ENCODE results near the gene AHCY. TPM values are rescaled to one million over a fixed set of nuclear protein-coding genes. Genes with fewer than 3 reads are reported as not detected.

Gene AHCY
- 100 to 1,000 TPM in 1 of 2 donors, 10 to 100 TPM in 1; 89.1 to 164 TPM for total RNA-seq

GRCh38 chr20:34302723-34303533, at the start of gene AHCY:
TSS of gene AHCY (minus strand) at chr20:34303355. CDS start at chr20:34303270, 85 bp downstream.

GRCh38 chr20:34240693-34241615, 62.2 kb downstream of the AHCY start, which contains the start of gene ASIP:
TSS of gene ASIP (plus strand) at chr20:34241423. CDS start at chr20:34260375, 18,952 bp downstream.

Small RNAs within 50 kb of the gene (small RNA-seq; reads per million reads assigned to genes)
- 0 reads per million in 2 donors for gene AL356299.1

Other genes starting within 250 kb of the AHCY start
- 10 to 100 TPM; 56.1 to 87.9 TPM for gene EIF2S2, start 191.1 kb downstream of the AHCY start, total RNA-seq
- not detected for gene ASIP, start 61.9 kb downstream of the AHCY start, total RNA-seq
- 10 to 100 TPM; 44.4 to 50.6 TPM for gene ITCH, start 59.9 kb upstream of the AHCY start, total RNA-seq
- gene DYNLRB1, start 213.1 kb upstream of the AHCY start, total RNA-seq = 100 to 1,000 TPM in 1 of 2 donors, 10 to 100 TPM in 1; 82.9 to 100 TPM

Measured in melanocyte of skin (primary cell).